Measurements from ENCODE around the gene COL5A1.

Gene COL5A1

DNA sequence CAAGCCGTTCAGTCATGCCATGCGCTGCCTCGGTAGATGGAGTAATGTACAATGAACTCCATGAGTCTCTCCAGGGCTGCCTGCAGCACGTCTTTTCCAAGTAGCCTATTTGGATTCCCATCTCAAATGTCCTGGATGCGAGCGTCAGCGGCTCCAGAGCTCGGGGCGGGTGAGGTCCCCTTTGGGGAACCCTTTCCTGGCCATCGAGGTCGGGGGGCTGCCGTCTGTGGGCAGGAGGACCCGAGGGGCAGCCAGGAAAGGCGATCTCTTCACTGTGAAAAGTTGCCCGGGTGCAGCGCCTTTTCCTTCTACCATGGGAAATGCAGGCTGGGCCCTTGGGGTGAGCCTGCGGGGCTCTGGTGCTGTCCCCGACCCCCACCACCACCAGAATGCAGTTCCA is 202.1 kb downstream of the COL5A1 start:
- DNase-seq (ENCODE audit: extremely low spot score), result no peak
- CTCF ChIA-PET, result no interaction called here
- TF ChIP-seq, protein P1, sequence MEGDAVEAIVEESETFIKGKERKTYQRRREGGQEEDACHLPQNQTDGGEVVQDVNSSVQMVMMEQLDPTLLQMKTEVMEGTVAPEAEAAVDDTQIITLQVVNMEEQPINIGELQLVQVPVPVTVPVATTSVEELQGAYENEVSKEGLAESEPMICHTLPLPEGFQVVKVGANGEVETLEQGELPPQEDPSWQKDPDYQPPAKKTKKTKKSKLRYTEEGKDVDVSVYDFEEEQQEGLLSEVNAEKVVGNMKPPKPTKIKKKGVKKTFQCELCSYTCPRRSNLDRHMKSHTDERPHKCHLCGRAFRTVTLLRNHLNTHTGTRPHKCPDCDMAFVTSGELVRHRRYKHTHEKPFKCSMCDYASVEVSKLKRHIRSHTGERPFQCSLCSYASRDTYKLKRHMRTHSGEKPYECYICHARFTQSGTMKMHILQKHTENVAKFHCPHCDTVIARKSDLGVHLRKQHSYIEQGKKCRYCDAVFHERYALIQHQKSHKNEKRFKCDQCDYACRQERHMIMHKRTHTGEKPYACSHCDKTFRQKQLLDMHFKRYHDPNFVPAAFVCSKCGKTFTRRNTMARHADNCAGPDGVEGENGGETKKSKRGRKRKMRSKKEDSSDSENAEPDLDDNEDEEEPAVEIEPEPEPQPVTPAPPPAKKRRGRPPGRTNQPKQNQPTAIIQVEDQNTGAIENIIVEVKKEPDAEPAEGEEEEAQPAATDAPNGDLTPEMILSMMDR (IDR thresholded peaks at IDR 0.05; ENCODE audit: control extremely low read depth, extremely low read depth, low read depth, missing control alignments), result no peak
- POLR2A ChIA-PET, result no interaction called here

DNA sequence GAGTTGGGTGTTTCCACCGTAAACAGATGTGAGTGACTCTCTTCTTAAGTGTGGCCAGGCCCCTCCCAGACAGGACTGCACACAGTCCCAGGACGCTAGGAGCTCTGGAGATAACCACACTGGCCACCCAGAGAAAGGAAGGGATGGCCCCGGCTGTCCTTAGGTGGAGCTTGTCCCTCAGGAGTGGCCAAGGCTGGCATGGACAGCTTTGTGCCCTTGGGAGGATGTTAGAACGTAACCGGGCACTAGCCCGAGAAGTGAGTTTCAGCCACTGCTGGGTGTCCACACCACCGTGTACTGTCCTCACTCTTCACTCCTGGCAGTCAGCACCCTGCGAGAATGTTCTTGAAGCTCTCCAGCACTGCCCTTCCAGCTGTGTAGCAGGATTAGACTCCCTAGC is 203.2 kb downstream of the COL5A1 start:
- CTCF ChIA-PET, result interaction anchor here (1.5 kb wide), 1 partner anchor 10 kb away, joined by 4 read pairs; no protein-coding TSS in a partner anchor
- TF ChIP-seq, protein P1 (IDR thresholded peaks at IDR 0.05; ENCODE audit: control extremely low read depth, extremely low read depth, low read depth, missing control alignments), result no peak
- no peak for DNase-seq (ENCODE audit: extremely low spot score)
- POLR2A ChIA-PET, result no interaction called here

DNA sequence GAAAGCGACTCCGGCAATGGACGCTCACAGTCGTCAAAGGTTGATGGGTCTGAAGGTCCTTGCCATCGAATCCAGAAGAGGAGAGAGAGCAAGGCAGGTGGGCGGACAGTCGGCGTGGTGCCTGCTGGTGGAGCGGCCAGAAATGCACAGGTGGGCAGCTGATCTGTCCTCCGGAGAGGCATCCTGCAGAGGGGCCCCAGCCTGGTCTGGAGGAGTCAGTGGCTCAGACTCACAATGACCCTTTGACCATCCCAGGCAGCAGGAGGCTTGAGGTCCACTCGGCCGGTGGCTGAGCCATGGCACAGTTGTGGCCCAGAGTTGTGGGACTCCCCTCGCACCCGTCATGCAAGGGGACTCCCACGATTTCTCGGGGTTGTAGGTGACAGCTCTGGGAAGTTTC is 204.6 kb downstream of the COL5A1 start:
- no peak for DNase-seq (ENCODE audit: extremely low spot score)
- CTCF ChIA-PET, result interaction anchor here (1.5 kb wide), 1 partner anchor 8 kb away, joined by 4 read pairs; no protein-coding TSS in a partner anchor
- TF ChIP-seq, protein P1 (IDR thresholded peaks at IDR 0.05; ENCODE audit: control extremely low read depth, extremely low read depth, low read depth, missing control alignments), result no peak
- POLR2A ChIA-PET, result no interaction called here

DNA sequence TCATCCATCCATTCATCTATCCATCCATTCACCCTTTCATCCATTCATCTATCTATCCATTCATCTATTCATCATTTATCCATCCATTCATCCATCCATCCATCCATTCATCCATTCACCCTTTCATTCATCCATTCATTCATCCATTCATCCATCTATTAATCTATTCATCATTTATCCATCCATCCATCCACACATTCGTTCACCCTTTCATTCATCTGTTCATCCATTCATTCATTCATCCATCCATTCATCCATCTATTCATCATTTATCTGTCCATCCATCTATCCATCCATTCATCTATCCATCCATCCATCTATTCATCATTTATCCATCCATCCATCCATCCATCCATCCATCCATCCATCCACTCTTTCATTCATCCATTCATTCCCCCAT is 205.1 kb downstream of the COL5A1 start:
- CTCF ChIA-PET, result no interaction called here
- POLR2A ChIA-PET, result no interaction called here
- no peak for DNase-seq (ENCODE audit: extremely low spot score)
- TF ChIP-seq, protein P1 (IDR thresholded peaks at IDR 0.05; ENCODE audit: control extremely low read depth, extremely low read depth, low read depth, missing control alignments), result no peak

DNA sequence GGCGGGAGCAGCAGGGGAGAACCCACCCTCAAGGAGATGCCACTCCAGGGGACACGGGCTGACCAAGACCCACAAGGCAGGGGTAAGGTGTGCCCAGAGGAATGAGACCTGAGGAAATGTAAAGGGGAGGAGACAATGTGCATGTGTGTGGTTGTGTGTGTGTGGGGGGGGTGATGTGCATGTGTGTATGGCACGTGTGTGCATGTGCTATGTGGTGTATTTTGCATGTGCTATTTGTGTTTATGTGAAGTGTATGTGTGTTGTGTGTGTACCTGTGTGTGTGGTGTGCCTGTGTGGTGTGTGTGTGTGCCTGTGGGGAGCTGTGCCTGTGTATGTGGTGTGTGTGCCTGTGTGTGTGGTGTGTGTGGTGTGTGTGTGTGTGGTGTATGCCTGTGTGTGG is 205.5 kb downstream of the COL5A1 start:
- DNase-seq (ENCODE audit: extremely low spot score), result no peak
- TF ChIP-seq, protein P1 (IDR thresholded peaks at IDR 0.05; ENCODE audit: control extremely low read depth, extremely low read depth, low read depth, missing control alignments), result no peak
- ChIA-PET CTCF (no interaction called here), POLR2A (no interaction called here)

DNA sequence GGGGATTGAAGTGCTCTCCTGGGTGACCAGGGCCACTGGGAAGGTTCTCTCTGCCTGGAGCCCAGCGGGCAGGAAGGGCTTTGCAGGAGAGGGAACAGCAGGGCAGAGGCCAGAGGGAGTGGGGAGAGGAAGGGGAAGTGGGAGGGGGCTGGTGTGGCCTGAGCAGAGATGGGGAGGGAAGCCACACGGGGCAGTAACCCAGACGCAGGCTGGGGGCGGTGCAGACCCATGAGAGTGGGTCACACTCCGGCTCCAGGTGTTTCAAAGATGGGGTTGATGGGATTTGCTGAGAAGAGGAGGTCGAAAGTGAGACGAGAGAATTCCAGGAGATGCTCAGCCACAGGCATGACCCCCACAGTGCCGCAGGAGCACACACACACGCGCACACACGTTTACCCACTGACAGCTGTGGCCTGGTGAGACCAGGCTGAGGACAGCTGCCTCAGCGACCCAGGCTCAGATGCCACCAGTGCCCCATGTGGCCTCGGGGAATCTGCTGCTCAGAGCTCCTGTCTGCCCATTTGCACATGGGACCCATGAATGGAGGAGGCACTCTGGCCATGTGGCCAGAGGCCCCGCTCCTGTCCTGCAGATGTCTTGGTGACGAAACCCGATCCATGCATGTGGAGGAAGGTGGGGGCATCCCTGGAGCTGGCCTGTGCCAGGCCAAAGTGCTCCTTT is 206.3 kb downstream of the COL5A1 start:
- ChIA-PET POLR2A (no interaction called here), CTCF (no interaction called here)
- TF ChIP-seq, protein P1 (IDR thresholded peaks at IDR 0.05; ENCODE audit: control extremely low read depth, extremely low read depth, low read depth, missing control alignments), result no peak
- DNase-seq (ENCODE audit: extremely low spot score), result no peak
